HFFc6 (cell line): Measurements from ENCODE around the gene AZU1. TPM values are rescaled to one million over a fixed set of nuclear protein-coding genes. Genes with fewer than 3 reads are reported as not detected.

ENCODE experiments used
- DNase-seq: peaks from one replicate; pipeline ENCODE4 v3.0.0-alpha.2; 2018
- H3K27ac Mint-ChIP-seq: 2 replicates; pipeline ENCODE4 v1.8.0; 2020; ENCODE audit warnings: mild to moderate bottlenecking, mixed read lengths
- H3K27me3 Mint-ChIP-seq: 2 replicates; pipeline ENCODE4 v1.8.0; 2021; ENCODE audit warnings: mild to moderate bottlenecking, moderate library complexity, mixed read lengths; ENCODE audit not compliant: insufficient read depth
- H3K36me3 Mint-ChIP-seq: 2 replicates; pipeline ENCODE4 v1.8.0; 2021; ENCODE audit warnings: low read depth, mixed read lengths
- H3K4me1 Mint-ChIP-seq: 2 replicates; pipeline ENCODE4 v1.8.0; 2020; ENCODE audit warnings: low read depth, mixed read lengths
- H3K4me3 Mint-ChIP-seq: 2 replicates; pipeline ENCODE4 v1.8.0; 2020; ENCODE audit warnings: mild to moderate bottlenecking, moderate library complexity, mixed read lengths
- H3K9me3 Mint-ChIP-seq: 2 replicates; pipeline ENCODE4 v1.8.0; 2020; ENCODE audit warnings: mild to moderate bottlenecking, mixed read lengths
- CTCF ChIP-seq: fragments of 200-600 bp; sonication (generic); IDR thresholded peaks from 2 replicates; pipeline ENCODE4 v1.5.0; 2021; ENCODE audit warnings: antibody characterized with exemption, mild to moderate bottlenecking
- total RNA-seq, 6 experiments: library from RNA; stranded (reverse); fragmentation: NEBNext Ultra II Directional; extraction: Animal tissue kit (Norgen Biotek cat#: 25700); gene quantifications; 2 replicates in 1 of 6; 3 replicates in 5 of 6; pipeline ENCODE4 v1.2.3, GENCODE V29; 2021

AZU1 gene
- total RNA-seq, 6 experiments from 2014 or later, result not detected

GRCh38 chr19:871446-872265, 44.0 kb downstream of the AZU1 start:
- peak overlapping the region; percentile 56 for H3K27ac Mint-ChIP-seq
- no peak for TF ChIP-seq CTCF
- no peak for DNase-seq

GRCh38 chr19:872266-872951, 44.8 kb downstream of the AZU1 start:
- peaks cover 16% of the 10 kb centered on the region for H3K4me1 Mint-ChIP-seq
- H3K36me3 Mint-ChIP-seq, result peaks cover 10% of the 10 kb centered on the region
- peak overlapping the region; percentile 56 for H3K27ac Mint-ChIP-seq
- peak; percentile 74 for DNase-seq
- peak overlapping the region; percentile 64 for H3K4me3 Mint-ChIP-seq
- no peaks in the 10 kb centered on the region for H3K9me3 Mint-ChIP-seq
- TF ChIP-seq CTCF, result no peak
- H3K27me3 Mint-ChIP-seq, result peaks cover 9% of the 10 kb centered on the region

More at GRCh38 chr19:871446-872265, 44.0 kb downstream of the AZU1 start:
- no peaks in the 10 kb centered on the region for H3K9me3 Mint-ChIP-seq
- H3K4me1 Mint-ChIP-seq, result peaks cover 16% of the 10 kb centered on the region
- H3K4me3 Mint-ChIP-seq, result no peak overlapping the region
- H3K27me3 Mint-ChIP-seq, result peaks cover 10% of the 10 kb centered on the region
- H3K36me3 Mint-ChIP-seq, result peaks cover 12% of the 10 kb centered on the region

- H3K36me3 Mint-ChIP-seq, result peaks cover 7% of the 10 kb centered on the region; the same call in 1 of the 2 replicates
- H3K27me3 Mint-ChIP-seq, result peaks cover 7% of the 10 kb centered on the region
- H3K27ac Mint-ChIP-seq, result no peak overlapping the region
- TF ChIP-seq CTCF, result no peak
- H3K9me3 Mint-ChIP-seq, result no peaks in the 10 kb centered on the region
- H3K4me1 Mint-ChIP-seq, result peaks cover 16% of the 10 kb centered on the region
- no peak overlapping the region for H3K4me3 Mint-ChIP-seq
- DNase-seq, result peak; percentile 70
Observed at GRCh38 chr19:873084-873483, 45.4 kb downstream of the AZU1 start.

- no peak overlapping the region for H3K4me3 Mint-ChIP-seq
- no peak overlapping the region for H3K27ac Mint-ChIP-seq
- H3K27me3 Mint-ChIP-seq, result peaks cover 7% of the 10 kb centered on the region
- H3K4me1 Mint-ChIP-seq, result peaks cover 16% of the 10 kb centered on the region
- no peak for TF ChIP-seq CTCF
- H3K36me3 Mint-ChIP-seq, result peaks cover 7% of the 10 kb centered on the region; the same call in 1 of the 2 replicates
- DNase-seq, result no peak
- no peaks in the 10 kb centered on the region for H3K9me3 Mint-ChIP-seq
Observed at GRCh38 chr19:873561-874041, 46.0 kb downstream of the AZU1 start.

- Mint-ChIP-seq H3K27ac (no peak overlapping the region), H3K4me3 (no peak overlapping the region)
- DNase-seq, result no peak
Observed at GRCh38 chr19:875265-875879, 47.7 kb downstream of the AZU1 start.

More at GRCh38 chr19:875265-875879, 47.7 kb downstream of the AZU1 start:
- Mint-ChIP-seq H3K27me3 (peaks cover 4% of the 10 kb centered on the region), H3K9me3 (no peaks in the 10 kb centered on the region), H3K36me3 (peaks cover 7% of the 10 kb centered on the region; the same call in 1 of the 2 replicates), H3K4me1 (peaks cover 1% of the 10 kb centered on the region)
- no peak for TF ChIP-seq CTCF
